ENCODE data around the gene DTD2.

DNA sequence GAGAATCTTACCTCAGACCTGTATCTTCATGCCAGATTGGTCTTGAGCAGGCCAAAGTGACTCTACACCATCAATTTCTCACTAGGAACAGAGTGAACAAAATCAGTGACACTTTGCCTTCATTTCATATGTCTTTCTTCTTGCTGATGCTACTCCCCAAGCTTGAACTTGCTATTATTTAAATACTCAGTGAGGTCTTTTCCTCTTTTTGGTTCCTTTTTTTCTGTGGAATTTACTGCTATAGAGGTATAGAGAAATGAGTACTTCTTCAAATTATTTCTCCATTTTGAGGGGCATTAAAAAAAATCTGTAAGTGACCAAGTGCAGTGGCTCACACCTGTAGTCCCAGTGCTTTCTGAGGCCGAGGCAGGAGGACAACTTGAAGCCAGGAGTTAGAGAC, 30.6 kb upstream of the DTD2 start, which contains the start of gene GPR33:
- TF ChIP-seq, protein P1, sequence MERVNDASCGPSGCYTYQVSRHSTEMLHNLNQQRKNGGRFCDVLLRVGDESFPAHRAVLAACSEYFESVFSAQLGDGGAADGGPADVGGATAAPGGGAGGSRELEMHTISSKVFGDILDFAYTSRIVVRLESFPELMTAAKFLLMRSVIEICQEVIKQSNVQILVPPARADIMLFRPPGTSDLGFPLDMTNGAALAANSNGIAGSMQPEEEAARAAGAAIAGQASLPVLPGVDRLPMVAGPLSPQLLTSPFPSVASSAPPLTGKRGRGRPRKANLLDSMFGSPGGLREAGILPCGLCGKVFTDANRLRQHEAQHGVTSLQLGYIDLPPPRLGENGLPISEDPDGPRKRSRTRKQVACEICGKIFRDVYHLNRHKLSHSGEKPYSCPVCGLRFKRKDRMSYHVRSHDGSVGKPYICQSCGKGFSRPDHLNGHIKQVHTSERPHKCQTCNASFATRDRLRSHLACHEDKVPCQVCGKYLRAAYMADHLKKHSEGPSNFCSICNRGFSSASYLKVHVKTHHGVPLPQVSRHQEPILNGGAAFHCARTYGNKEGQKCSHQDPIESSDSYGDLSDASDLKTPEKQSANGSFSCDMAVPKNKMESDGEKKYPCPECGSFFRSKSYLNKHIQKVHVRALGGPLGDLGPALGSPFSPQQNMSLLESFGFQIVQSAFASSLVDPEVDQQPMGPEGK (CRISPR knock-in tag; IDR thresholded peaks at IDR 0.05; ENCODE audit: borderline replicate concordance) = no peak
- TF ChIP-seq ESRRG (CRISPR knock-in tag; IDR thresholded peaks at IDR 0.05) = no peak
